Measurements from ENCODE around the gene PACSIN2. TPM values are rescaled to one million over a fixed set of nuclear protein-coding genes. Genes with fewer than 3 reads are reported as not detected.

PACSIN2 gene
- total and polyA plus RNA-seq, 2 experiments from 2014 or later = 36.0 to 43.7 TPM

DNA sequence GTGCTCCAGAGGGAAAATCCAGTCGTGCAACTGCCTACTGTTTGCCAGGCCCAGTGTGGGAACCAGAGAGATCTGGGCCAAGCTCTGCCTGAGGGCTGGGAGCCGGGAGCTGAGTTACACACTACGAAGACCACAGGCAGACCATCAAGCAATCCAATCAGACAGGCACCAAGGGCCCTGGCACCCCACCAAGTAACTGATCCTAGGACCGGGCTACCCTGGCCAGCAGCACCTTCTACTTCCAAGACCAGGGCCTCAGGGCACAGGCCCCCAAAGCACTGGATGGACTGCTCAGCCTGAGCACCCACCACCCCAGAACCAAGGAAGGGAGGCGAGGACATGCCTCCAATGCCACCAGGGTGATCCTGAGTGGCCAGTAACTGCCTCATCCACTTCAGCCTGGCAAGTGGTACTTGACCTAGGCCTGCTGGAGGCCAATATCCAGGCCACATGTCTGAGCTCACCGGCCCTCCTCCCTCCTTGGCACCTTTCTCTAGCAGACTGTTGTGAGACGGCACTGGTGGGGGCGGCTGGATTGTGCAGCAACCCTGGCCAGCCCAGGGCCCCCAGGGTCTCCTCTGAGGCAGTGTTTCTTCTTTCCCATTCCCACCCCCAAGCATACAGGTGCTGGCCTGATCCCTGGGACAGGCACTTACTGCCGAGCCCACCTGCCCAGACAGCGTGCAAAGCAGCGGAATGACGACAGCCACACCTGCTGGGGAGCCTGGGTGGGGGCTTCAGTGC, 137.2 kb downstream of the PACSIN2 start:
- Histone ChIP-seq H3K36me3 (ENCODE audit: low read depth) (no peaks in the 10 kb centered on the region; the same call in 1 of the 2 replicates), H3K79me2 (ENCODE audit: insufficient read depth) (no peaks in the 10 kb centered on the region), H3K9me2 (ENCODE audit: insufficient read depth) (no peaks in the 10 kb centered on the region), H3K4me1 (ENCODE audit: insufficient read depth) (no peaks in the 10 kb centered on the region), H3K4me2 (ENCODE audit: unreplicated experiment) (no peak overlapping the region), H3K9me3 (ENCODE audit: low read depth) (no peaks in the 10 kb centered on the region), H3K4me3 (no peak overlapping the region), H3K27me3 (replicated peaks; ENCODE audit: insufficient read depth) (no peaks in the 10 kb centered on the region), H3K9ac (no peak overlapping the region), H3F3A (ENCODE audit: insufficient read depth) (no peaks in the 10 kb centered on the region), H4K20me1 (ENCODE audit: insufficient read depth) (no peaks in the 10 kb centered on the region), H2AFZ (no peak overlapping the region), H3K27ac (no peak overlapping the region)
- TF ChIP-seq EZH2phosphoT487 (IDR thresholded peaks at IDR 0.05; ENCODE audit: insufficient read depth, low read depth) (no peak), EZH2 (IDR thresholded peaks at IDR 0.05; ENCODE audit: insufficient read depth, poor library complexity, severe bottlenecking) (no peak)
- in situ Hi-C loops (cut with MboI) = no loop called here
- DNase-seq = no peak
- 81 to 82% methylated on average over 12 of the region's 12 CpGs for WGBS, 2 experiments (ENCODE audit: low coverage in 1 of 2, low lambda C conversion rate in 2 of 2, missing lambda C conversion rate in 2 of 2)

- no peak overlapping the region for H3K9ac ChIP-seq
- no peaks in the 10 kb centered on the region for H4K20me1 ChIP-seq (ENCODE audit: insufficient read depth)
- H3K36me3 ChIP-seq (ENCODE audit: low read depth) = no peaks in the 10 kb centered on the region; the same call in 1 of the 2 replicates
- no peaks in the 10 kb centered on the region for H3K79me2 ChIP-seq (ENCODE audit: insufficient read depth)
- H3K4me3 ChIP-seq = no peak overlapping the region
- in situ Hi-C loops (cut with MboI) = no loop called here
- no peaks in the 10 kb centered on the region for H3K9me2 ChIP-seq (ENCODE audit: insufficient read depth)
- H3K27me3 ChIP-seq (replicated peaks; ENCODE audit: insufficient read depth) = no peaks in the 10 kb centered on the region
- no peak overlapping the region for H2AFZ ChIP-seq
- H3K4me1 ChIP-seq (ENCODE audit: insufficient read depth) = no peaks in the 10 kb centered on the region
- TF ChIP-seq EZH2 (IDR thresholded peaks at IDR 0.05; ENCODE audit: insufficient read depth, poor library complexity, severe bottlenecking) = no peak
- no peak for TF ChIP-seq EZH2phosphoT487 (IDR thresholded peaks at IDR 0.05; ENCODE audit: insufficient read depth, low read depth)
- H3K4me2 ChIP-seq (ENCODE audit: unreplicated experiment) = no peak overlapping the region
- H3F3A ChIP-seq (ENCODE audit: insufficient read depth) = no peaks in the 10 kb centered on the region
- WGBS, 2 experiments (ENCODE audit: low coverage in 1 of 2, low lambda C conversion rate in 2 of 2, missing lambda C conversion rate in 2 of 2) = 88 to 91% methylated on average over 7 to 8 of the region's 8 CpGs
- no peak overlapping the region for H3K27ac ChIP-seq
- no peak for DNase-seq
- no peaks in the 10 kb centered on the region for H3K9me3 ChIP-seq (ENCODE audit: low read depth)
Observed at GRCh38 chr22:42877158-42877557, 137.8 kb downstream of the PACSIN2 start.

- no peaks in the 10 kb centered on the region for H3K4me1 ChIP-seq (ENCODE audit: insufficient read depth)
- no peak for TF ChIP-seq EZH2phosphoT487 (IDR thresholded peaks at IDR 0.05; ENCODE audit: insufficient read depth, low read depth)
- no peak for TF ChIP-seq EZH2 (IDR thresholded peaks at IDR 0.05; ENCODE audit: insufficient read depth, poor library complexity, severe bottlenecking)
- H4K20me1 ChIP-seq (ENCODE audit: insufficient read depth) = no peaks in the 10 kb centered on the region
- in situ Hi-C loops (cut with MboI) = no loop called here
- 93 to 95% methylated on average over 16 to 17 of the region's 17 CpGs for WGBS, 2 experiments (ENCODE audit: low coverage in 1 of 2, low lambda C conversion rate in 2 of 2, missing lambda C conversion rate in 2 of 2)
- H3K9me3 ChIP-seq (ENCODE audit: low read depth) = no peaks in the 10 kb centered on the region
- H3K4me3 ChIP-seq = no peak overlapping the region
- H3K9me2 ChIP-seq (ENCODE audit: insufficient read depth) = no peaks in the 10 kb centered on the region
- no peaks in the 10 kb centered on the region for H3K27me3 ChIP-seq (replicated peaks; ENCODE audit: insufficient read depth)
- H3K36me3 ChIP-seq (ENCODE audit: low read depth) = no peaks in the 10 kb centered on the region; the same call in 1 of the 2 replicates
- no peak overlapping the region for H3K4me2 ChIP-seq (ENCODE audit: unreplicated experiment)
- H3K9ac ChIP-seq = no peak overlapping the region
- no peak for DNase-seq
- no peak overlapping the region for H3K27ac ChIP-seq
- H3K79me2 ChIP-seq (ENCODE audit: insufficient read depth) = no peaks in the 10 kb centered on the region
- H3F3A ChIP-seq (ENCODE audit: insufficient read depth) = no peaks in the 10 kb centered on the region
- H2AFZ ChIP-seq = no peak overlapping the region
Observed at GRCh38 chr22:42876041-42876440, 138.9 kb downstream of the PACSIN2 start.

- Histone ChIP-seq H3K9me2 (ENCODE audit: insufficient read depth) (no peaks in the 10 kb centered on the region), H3K4me2 (ENCODE audit: unreplicated experiment) (no peak overlapping the region), H3K9me3 (ENCODE audit: low read depth) (no peaks in the 10 kb centered on the region), H3K79me2 (ENCODE audit: insufficient read depth) (no peaks in the 10 kb centered on the region), H3K36me3 (ENCODE audit: low read depth) (peaks cover 6% of the 10 kb centered on the region; the same call in 1 of the 2 replicates), H2AFZ (no peak overlapping the region), H3K4me3 (no peak overlapping the region), H3K27ac (no peak overlapping the region), H4K20me1 (ENCODE audit: insufficient read depth) (no peaks in the 10 kb centered on the region), H3F3A (ENCODE audit: insufficient read depth) (no peaks in the 10 kb centered on the region), H3K27me3 (replicated peaks; ENCODE audit: insufficient read depth) (no peaks in the 10 kb centered on the region), H3K9ac (no peak overlapping the region), H3K4me1 (ENCODE audit: insufficient read depth) (no peaks in the 10 kb centered on the region)
- TF ChIP-seq EZH2 (IDR thresholded peaks at IDR 0.05; ENCODE audit: insufficient read depth, poor library complexity, severe bottlenecking) = no peak
- TF ChIP-seq EZH2phosphoT487 (IDR thresholded peaks at IDR 0.05; ENCODE audit: insufficient read depth, low read depth) = no peak
- no peak for DNase-seq
- 98 to 100% methylated on average over 7 of the region's 7 CpGs for WGBS, 2 experiments (ENCODE audit: low coverage in 1 of 2, low lambda C conversion rate in 2 of 2, missing lambda C conversion rate in 2 of 2)
- in situ Hi-C loops (cut with MboI) = no loop called here
Observed at GRCh38 chr22:42874010-42874409, 140.9 kb downstream of the PACSIN2 start.

All from GM23248 (cell line).